ENCODE measurements around the gene NUP62.

The NUP62 gene

DNA sequence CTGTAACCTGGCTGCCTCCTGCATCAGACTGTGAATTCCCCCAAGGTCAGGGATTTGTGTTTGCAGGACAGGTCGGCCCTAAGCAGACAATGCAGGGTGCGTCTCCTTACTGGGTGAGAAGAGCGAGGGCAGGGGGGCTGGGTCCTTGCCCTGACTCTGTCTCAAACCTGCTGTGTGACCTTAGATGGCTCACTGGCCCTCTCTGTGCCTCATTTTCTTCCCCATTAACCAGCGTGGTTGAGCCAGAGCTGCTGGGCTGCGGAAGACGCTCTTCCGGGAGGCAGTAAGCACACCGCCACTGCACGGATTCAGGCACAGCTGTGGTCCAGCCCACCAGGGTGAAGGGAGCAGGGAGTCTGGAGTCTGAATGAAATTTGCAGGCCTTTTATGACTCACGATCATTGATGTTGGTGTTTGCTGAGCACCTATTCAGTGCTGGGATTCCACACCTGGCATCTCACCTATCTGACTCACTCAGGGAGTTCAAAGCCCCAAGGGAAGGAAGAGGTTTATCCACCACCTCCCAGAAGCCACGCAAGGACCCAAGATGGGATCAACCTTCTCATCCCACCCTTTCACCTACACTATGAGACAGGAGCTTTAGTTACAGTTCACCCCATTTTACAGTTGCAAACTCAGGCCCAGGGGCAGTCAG, 54.7 kb downstream of the NUP62 start:
- TF ChIP-seq TAF1 (IDR thresholded peaks at IDR 0.05; ENCODE audit: borderline replicate concordance, low read depth, low read length) (no peak), POLR2AphosphoS5 (IDR thresholded peaks at IDR 0.05; ENCODE audit: low read depth, low read length) (no peak), POLR2A (IDR thresholded peaks at IDR 0.05; ENCODE audit: low read depth, low read length) (no peak)
- FAIRE-seq (no peak), DNase-seq (ENCODE audit: insufficient read length) (no peak)

DNA sequence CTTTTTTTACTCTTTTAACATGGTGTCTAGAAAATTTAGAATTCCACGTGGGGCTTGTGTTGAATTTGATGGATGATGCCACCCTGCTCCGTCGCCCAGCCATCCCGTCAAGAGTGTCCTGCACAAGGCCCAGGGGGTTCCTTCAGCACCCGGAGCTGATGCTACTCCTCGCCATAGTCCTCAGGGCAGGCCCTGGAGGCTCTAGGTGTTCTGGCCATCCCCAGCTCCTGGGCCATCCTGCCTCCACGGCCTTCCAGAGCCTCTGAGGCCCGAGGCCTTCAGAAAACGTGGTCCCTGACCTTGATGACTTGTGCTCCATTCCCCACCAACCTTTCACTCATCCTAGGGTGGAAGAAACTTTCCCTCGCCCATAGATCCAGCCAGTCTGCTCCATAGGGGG, 55.5 kb downstream of the NUP62 start:
- TF ChIP-seq TAF1 (IDR thresholded peaks at IDR 0.05; ENCODE audit: borderline replicate concordance, low read depth, low read length) (no peak), POLR2A (IDR thresholded peaks at IDR 0.05; ENCODE audit: low read depth, low read length) (no peak), POLR2AphosphoS5 (IDR thresholded peaks at IDR 0.05; ENCODE audit: low read depth, low read length) (no peak)
- no peak for DNase-seq (ENCODE audit: insufficient read length)
- FAIRE-seq = no peak

DNA sequence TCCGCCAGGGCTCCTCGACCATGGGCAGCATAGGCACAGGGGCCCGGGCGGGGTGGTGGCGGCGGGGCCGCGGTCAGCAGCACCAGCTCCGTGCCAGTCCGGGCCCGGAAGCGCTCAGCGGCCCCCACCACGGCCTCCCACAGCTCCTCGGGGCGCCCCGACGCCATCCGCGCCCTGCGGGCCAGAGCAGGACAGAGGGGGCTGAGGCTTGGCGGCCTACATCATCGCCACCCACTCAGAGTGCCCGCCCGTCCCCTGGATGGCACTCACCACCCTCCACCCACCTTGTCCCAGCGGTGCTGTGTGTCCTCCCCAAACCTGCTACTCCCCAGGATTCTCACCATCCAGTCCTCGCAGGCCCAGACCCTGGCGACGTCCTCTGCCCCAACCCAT, 56.2 kb downstream of the NUP62 start:
- no peak for DNase-seq (ENCODE audit: insufficient read length)
- TF ChIP-seq TAF1 (IDR thresholded peaks at IDR 0.05; ENCODE audit: borderline replicate concordance, low read depth, low read length) (no peak), POLR2A (IDR thresholded peaks at IDR 0.05; ENCODE audit: low read depth, low read length) (no peak), POLR2AphosphoS5 (IDR thresholded peaks at IDR 0.05; ENCODE audit: low read depth, low read length) (no peak)
- FAIRE-seq = no peak

DNA sequence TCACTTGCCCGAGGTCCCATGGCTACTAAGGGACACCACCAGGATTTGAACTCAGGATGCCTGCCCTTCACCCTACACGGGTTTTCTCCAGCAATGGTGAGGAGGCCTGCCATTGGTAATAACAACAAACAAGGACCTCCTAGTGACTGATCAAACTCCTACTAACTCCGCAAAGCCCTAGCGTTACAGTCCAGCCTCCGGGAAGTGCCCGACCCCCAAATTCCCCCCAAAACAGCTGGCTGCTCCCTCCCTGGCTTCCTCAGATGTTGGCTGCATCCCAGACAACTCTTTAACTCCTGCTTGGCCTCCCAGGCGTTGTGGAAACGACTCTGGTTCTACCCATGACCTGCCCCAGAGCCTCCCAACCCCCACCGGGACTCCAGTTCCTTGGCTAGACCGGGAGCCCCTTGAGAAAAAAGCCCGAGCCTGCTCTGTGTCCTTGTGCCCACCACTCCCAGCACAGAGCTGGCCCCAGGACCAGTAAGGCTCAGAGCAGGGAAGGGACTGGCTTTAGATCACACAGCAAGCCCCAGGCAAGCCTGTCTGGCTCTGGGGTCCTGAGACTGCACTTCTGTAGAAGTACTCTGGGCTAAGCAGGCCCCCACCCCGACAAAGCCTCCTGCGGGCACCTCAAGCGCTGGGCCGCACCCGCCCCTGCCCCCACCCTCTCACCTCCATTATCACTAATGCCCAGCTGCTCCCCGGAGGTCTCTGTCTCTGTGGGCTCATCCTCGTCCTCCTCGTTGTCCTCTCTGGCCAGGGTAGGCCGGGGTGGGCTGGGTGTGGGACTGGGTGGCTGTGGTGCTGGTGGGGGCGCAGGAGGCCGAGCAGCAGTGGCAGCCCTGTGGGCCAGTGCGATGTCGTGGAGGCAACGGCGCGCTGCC, 56.8 kb downstream of the NUP62 start:
- FAIRE-seq (no peak), DNase-seq (ENCODE audit: insufficient read length) (no peak)
- TF ChIP-seq TAF1 (IDR thresholded peaks at IDR 0.05; ENCODE audit: borderline replicate concordance, low read depth, low read length) (no peak), POLR2A (IDR thresholded peaks at IDR 0.05; ENCODE audit: low read depth, low read length) (no peak), POLR2AphosphoS5 (IDR thresholded peaks at IDR 0.05; ENCODE audit: low read depth, low read length) (no peak)

DNA sequence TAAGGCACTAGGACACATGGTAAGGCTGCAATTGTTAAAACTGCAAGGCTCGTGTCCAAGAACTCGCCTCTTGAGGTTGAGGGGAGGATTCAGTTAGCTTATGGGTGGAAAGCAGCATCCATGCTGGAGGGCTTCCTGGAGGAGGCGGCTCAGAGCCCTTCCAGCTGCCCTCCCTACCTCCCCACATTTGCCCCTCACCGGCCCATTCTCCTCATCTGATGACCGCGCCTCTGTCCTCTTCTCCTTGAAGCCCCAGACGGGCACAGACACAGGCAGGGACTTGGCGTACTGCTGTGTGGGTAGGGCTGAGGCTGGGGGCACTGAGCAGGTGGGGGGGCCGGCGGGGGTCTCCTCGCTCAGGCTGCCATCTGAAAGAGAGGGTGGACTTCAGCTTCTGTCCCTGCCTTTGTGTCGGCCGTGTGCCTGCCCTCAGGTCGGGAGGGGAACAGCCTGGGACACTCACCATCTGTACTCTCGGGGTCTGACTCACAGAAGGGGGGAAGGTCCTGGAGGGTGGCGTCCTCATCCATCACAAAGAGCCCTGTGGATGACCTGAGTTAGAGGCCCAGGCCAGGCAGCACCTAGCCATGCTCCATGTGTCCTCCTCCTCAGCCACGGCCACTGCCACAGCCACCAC, 57.8 kb downstream of the NUP62 start:
- DNase-seq (ENCODE audit: insufficient read length) = no peak
- TF ChIP-seq POLR2AphosphoS5 (IDR thresholded peaks at IDR 0.05; ENCODE audit: low read depth, low read length) = no peak
- no peak for TF ChIP-seq TAF1 (IDR thresholded peaks at IDR 0.05; ENCODE audit: borderline replicate concordance, low read depth, low read length)
- no peak for TF ChIP-seq POLR2A (IDR thresholded peaks at IDR 0.05; ENCODE audit: low read depth, low read length)
- FAIRE-seq = no peak

DNA sequence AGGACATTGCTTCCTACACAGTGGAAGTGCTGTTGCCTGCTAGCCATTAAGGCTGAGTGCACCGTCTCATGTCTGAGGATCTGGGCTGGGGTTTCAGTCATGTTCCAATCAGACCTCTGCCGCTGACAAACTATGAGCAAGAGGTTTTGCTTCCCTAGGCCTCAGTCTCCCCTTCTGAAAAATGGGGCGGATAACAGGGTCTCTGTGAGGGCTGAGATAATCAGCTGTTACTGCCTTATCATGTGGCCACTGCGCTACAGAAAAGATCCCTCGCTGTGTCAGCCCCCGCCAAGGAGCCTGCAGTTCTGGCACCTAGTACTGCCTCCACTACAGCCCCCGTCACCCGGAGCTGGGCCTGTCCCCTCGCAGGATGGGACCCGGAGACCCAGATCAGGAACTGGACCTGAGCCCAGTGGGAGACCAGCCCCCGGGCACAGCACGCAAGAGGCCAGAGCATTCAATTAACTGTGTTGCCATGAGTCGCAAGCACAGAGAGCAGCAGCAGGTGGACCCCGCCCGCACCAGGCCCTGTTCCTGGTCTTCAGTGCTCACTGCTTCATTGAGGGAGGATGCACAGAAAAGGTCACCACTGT, 58.9 kb downstream of the NUP62 start:
- FAIRE-seq = peak; percentile 56
- no peak for DNase-seq (ENCODE audit: insufficient read length)
- TF ChIP-seq POLR2AphosphoS5 (IDR thresholded peaks at IDR 0.05; ENCODE audit: low read depth, low read length) = no peak
- TF ChIP-seq TAF1 (IDR thresholded peaks at IDR 0.05; ENCODE audit: borderline replicate concordance, low read depth, low read length) = no peak
- no peak for TF ChIP-seq POLR2A (IDR thresholded peaks at IDR 0.05; ENCODE audit: low read depth, low read length)

DNA sequence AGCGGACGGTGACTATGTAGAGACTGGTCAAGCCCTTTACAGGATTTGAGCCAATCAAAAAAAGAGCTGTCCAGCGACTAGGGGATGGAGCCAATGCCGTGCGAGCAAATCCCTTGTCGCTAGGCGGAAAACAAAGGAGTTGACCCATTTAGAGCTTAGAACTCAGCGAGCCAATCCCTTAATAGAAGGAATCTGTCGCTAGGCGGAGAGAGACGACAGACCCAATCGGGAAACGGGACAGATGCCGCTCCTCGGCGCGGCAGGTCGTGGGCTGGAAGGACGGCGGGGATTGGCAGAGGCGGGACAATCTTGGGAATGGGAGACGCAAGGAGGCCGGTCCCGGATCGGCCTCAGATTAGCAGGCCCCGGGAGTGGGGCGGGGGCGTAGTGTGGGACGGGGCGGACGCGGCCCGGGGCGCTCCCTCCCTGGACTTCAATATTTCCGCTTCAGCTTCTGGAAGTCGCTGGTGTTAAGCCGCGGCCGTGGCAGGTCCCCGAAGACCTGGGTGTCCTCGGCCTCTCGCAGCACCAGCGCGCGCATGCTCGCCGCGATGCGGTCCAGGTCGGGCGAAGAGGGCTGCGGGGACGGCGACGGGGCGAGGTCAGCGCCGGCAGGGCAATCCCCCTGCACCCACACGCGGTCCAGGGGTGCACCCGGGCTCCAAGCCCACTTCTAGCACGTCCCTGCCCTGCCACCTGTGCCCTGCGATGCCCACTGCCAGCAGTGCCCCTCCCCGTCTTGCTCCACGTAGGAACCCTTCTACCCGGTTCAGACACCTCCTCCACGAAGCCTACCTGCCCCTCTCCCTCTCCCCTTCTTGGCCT, 59.6 kb downstream of the NUP62 start:
- DNase-seq (ENCODE audit: insufficient read length) (peak; percentile 82), FAIRE-seq (peak; percentile 98)
- TF ChIP-seq POLR2A (IDR thresholded peaks at IDR 0.05; ENCODE audit: low read depth, low read length) (peak; percentile 34; the same call in 1 of the 2 replicates), POLR2AphosphoS5 (IDR thresholded peaks at IDR 0.05; ENCODE audit: low read depth, low read length) (peak; percentile 49; the same call in 1 of the 2 replicates), TAF1 (IDR thresholded peaks at IDR 0.05; ENCODE audit: borderline replicate concordance, low read depth, low read length) (no peak)

DNA sequence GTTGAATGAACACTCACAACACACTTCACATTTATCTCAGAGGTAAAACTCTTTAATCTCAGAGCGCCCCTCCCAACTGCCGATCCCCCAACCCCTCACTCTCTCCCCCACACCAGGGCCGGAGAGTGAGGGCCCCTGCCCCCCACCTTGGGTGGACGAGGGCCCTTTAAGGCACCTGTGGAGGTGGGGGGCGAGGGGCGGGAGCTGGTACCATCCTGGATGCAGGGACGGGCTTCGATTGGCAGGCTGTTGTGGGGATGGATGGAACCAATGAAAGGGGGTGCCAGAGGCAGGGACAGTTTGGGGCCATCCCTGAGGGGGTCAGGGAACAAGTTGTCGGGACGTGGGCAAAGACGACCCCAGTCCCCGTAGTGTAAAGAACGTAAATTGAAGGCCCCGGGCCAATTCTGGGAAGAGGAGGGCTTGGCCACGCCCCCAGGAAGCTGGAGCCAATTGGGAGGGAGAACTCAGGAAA, 60.3 kb downstream of the NUP62 start:
- FAIRE-seq = no peak
- DNase-seq (ENCODE audit: insufficient read length) = peak; percentile 44
- no peak for TF ChIP-seq POLR2A (IDR thresholded peaks at IDR 0.05; ENCODE audit: low read depth, low read length)
- TF ChIP-seq POLR2AphosphoS5 (IDR thresholded peaks at IDR 0.05; ENCODE audit: low read depth, low read length) = no peak
- TF ChIP-seq TAF1 (IDR thresholded peaks at IDR 0.05; ENCODE audit: borderline replicate concordance, low read depth, low read length) = no peak

DNA sequence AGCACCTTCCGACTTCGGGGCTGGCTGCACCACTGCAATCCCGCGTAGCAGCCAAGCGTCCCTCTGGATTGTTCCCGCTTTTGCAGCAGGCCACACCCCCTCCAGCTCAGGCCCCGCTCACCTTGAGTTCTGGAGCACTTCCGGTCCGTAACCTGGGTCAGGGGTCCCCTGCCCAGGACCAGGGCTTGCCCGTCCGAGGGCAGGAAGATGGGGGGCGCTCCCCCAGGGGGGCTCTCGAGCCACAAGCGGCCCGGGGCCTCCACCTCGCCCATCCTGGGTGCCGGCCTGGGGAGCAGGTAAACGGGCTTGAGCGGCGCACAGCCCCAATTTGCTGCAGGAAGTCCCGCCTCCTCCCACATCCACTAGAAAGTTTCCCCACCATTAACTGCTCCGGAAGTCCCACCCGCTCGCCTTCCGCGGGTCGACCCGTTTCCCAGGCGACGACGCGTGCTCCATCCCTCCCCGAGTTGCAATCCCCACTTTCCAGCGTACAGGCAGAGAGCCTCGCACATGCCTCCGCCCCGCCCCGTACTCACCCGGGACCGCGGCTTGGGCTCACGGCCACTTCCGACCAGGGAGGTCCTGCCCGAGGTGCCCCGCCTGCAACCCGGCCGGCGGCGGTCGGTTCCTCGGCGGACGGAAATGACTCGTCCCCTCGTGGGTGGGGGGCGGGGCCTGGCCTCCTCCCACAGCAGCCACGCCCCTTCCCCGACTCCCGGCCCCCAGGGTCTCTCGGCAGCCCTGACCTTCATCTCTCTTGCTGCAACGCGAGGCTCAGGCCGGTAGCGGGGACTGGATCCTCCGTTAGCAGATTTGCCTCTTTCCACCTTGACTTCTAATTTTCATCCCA, 62.1 kb downstream of the NUP62 start, which contains the start of gene PNKP:
TSS of gene PNKP (minus strand) at position 644 of the 850 bp plus-strand sequence. CDS start at position 272, 372 bp downstream.
- TF ChIP-seq TAF1 (IDR thresholded peaks at IDR 0.05; ENCODE audit: borderline replicate concordance, low read depth, low read length) (peak; percentile 42; the same call in 1 of the 2 replicates), POLR2AphosphoS5 (IDR thresholded peaks at IDR 0.05; ENCODE audit: low read depth, low read length) (peak; percentile 84), POLR2A (IDR thresholded peaks at IDR 0.05; ENCODE audit: low read depth, low read length) (peak; percentile 87)
- FAIRE-seq (peak; percentile 98), DNase-seq (ENCODE audit: insufficient read length) (peak; percentile 96)
